K562 (cell line): ENCODE measurements around the gene ACOD1.

Source experiments
- CTCF ChIP-seq, 3 experiments: IDR thresholded peaks in 2 of 3; conservative IDR thresholded peaks in 1 of 3; 2 replicates each; pipeline ENCODE4 v1.5.1; 2011 to 2012; ENCODE audit warnings: low read length in 3 of 3, mild to moderate bottlenecking in 3 of 3, control low read depth in 2 of 3, improper control_type of control experiment in 1 of 3, inconsistent platforms in 1 of 3, low read depth in 1 of 3, mixed read lengths in 1 of 3, moderate library complexity in 1 of 3; ENCODE audit not compliant: insufficient read depth in 2 of 3
- HSF4 ChIP-seq: fragments of 250-450 bp; sonication (Bioruptor Pico); IDR thresholded peaks from 2 replicates; pipeline ENCODE4 v2.1.2; 2022; ENCODE audit warnings: mild to moderate bottlenecking, moderate library complexity, borderline replicate concordance
- JUND ChIP-seq, 2 experiments: IDR thresholded peaks; 2 replicates in 1 of 2; 3 replicates in 1 of 2; pipeline ENCODE4 v1.6.1; 2011; ENCODE audit warnings: borderline replicate concordance in 2 of 2, low read depth in 2 of 2, low read length in 2 of 2, improper control_type of control experiment in 1 of 2, missing biosample characterization in 1 of 2, missing genetic modification characterization in 1 of 2, missing genetic modification reagents in 1 of 2
- MXI1 ChIP-seq: IDR thresholded peaks from 2 replicates; pipeline ENCODE4 v1.6.1; 2011; ENCODE audit warnings: low read depth, mild to moderate bottlenecking, improper control_type of control experiment, low read length
- RAD21 ChIP-seq, 2 experiments: fragments of 250-450 bp in 1 of 2; fragments of 450-650 bp in 1 of 2; sonication (Bioruptor Pico) in 1 of 2; formaldehyde crosslinking in 1 of 2; IDR thresholded peaks in 1 of 2; conservative IDR thresholded peaks in 1 of 2; 2 replicates each; pipeline versions ENCODE4 v1.4.0 to v1.8.0; 2020 to 2022; ENCODE audit warnings: mild to moderate bottlenecking in 2 of 2, moderate library complexity in 1 of 2
- RBBP5 ChIP-seq: fragments of 200-600 bp; sonication (generic); IDR thresholded peaks from 2 replicates; pipeline ENCODE4 v1.6.1; 2012; ENCODE audit warnings: borderline replicate concordance, mild to moderate bottlenecking, low read length, control low read depth, inconsistent platforms; ENCODE audit not compliant: insufficient read depth, poor library complexity, severe bottlenecking
- SNAPC5 ChIP-seq: fragments of 250-450 bp; sonication (Bioruptor Pico); IDR thresholded peaks from 2 replicates; pipeline ENCODE4 v1.8.0; 2021; ENCODE audit warnings: moderate library complexity, mild to moderate bottlenecking, inconsistent platforms
- ZNF354B ChIP-seq: fragments of 250-450 bp; sonication (Bioruptor Pico); IDR thresholded peaks from 2 replicates; pipeline ENCODE4 v1.4.0; 2020

- TF ChIP-seq JUND (IDR thresholded peaks at IDR 0.05; ENCODE audit: borderline replicate concordance, low read depth, low read length) = no peak
- no peak for TF ChIP-seq JUND (tag; IDR thresholded peaks at IDR 0.05; ENCODE audit: borderline replicate concordance, low read depth, low read length)
- TF ChIP-seq RAD21 (CRISPR knock-in tag; conservative IDR thresholded peaks at IDR 0.05 in 1 of 2, IDR thresholded peaks at IDR 0.05 in 1 of 2) = no peak
- no peak for TF ChIP-seq SNAPC5 (CRISPR knock-in tag)
- TF ChIP-seq HSF4 = no peak
- TF ChIP-seq MXI1 = no peak
- no peak for TF ChIP-seq RBBP5
- TF ChIP-seq CTCF (IDR thresholded peaks at IDR 0.05 in 2 of 3, conservative IDR thresholded peaks at IDR 0.05 in 1 of 3; ENCODE audit: insufficient read depth in 2 of 3, low read depth in 1 of 3, low read length in 3 of 3) = no peak
- no peak for TF ChIP-seq ZNF354B
Measured at GRCh38 chr13:76929320-76929719, 19.0 kb upstream of the ACOD1 start.
